Esophagus (tissue), 2 donors: ENCODE results near the gene REST. TPM values are rescaled to one million over a fixed set of nuclear protein-coding genes. Genes with fewer than 3 reads are reported as not detected.

ENCODE experiments used
- H3K27ac ChIP-seq, 2 donors: one replicate each; pipeline ENCODE4 v1.5.1; 2013; ENCODE audit warnings: low read depth in 2 of 2, mild to moderate bottlenecking in 2 of 2, inconsistent platforms in 1 of 2, low read length in 1 of 2, moderate library complexity in 1 of 2
- H3K27me3 ChIP-seq, 2 donors: one replicate each; pipeline ENCODE4 v1.6.1; 2013; ENCODE audit warnings: low read length in 2 of 2, control low read depth in 1 of 2, mild to moderate bottlenecking in 1 of 2; ENCODE audit not compliant: insufficient read depth in 2 of 2, control insufficient read depth in 1 of 2
- H3K36me3 ChIP-seq, 2 donors: one replicate each; pipeline ENCODE4 v1.6.1; 2013; ENCODE audit warnings: low read length in 1 of 2; ENCODE audit not compliant: control insufficient read depth in 2 of 2, insufficient read depth in 2 of 2
- H3K4me1 ChIP-seq, 2 donors: one replicate each; pipeline ENCODE4 v1.6.1; 2013; ENCODE audit warnings: low read length in 1 of 2; ENCODE audit not compliant: control insufficient read depth in 2 of 2, insufficient read depth in 2 of 2
- H3K4me3 ChIP-seq, 2 donors: one replicate each; pipeline ENCODE4 v1.5.1; 2013; ENCODE audit warnings: low read length in 2 of 2, mild to moderate bottlenecking in 2 of 2, low read depth in 1 of 2, moderate library complexity in 1 of 2
- H3K9me3 ChIP-seq, 2 donors: one replicate each; pipeline ENCODE4 v1.6.1; 2013; ENCODE audit warnings: mild to moderate bottlenecking in 2 of 2, low read depth in 1 of 2, low read length in 1 of 2, moderate library complexity in 1 of 2; ENCODE audit not compliant: control insufficient read depth in 2 of 2, insufficient read depth in 1 of 2
- WGBS, 2 donors: extraction: QIAGEN DNeasy Blood & Tissue Kit; methylation state at CpG; one replicate each; pipeline ENCODE4 v1.1.7; 2013; 5-methylcytosine and 5-hydroxymethylcytosine counted together
- polyA plus RNA-seq, 2 donors: library from polyadenylated mRNA; stranded (reverse); fragments of 200-250 nt; gene quantifications; one replicate each; pipeline ENCODE4 v1.2.3, GENCODE V29; 2013
- donor health status: healthy with polysubstance abuse.
- donor health status: Bipolar disorder and iron deficiency.

REST gene
- polyA plus RNA-seq, 2 donors, result 4.2 to 4.9 TPM

- no peaks in the 10 kb centered on the region for H3K4me1 ChIP-seq
- WGBS, 2 donors, result 68 to 70% methylated on average over 4 of the region's 4 CpGs
- H3K4me3 ChIP-seq, result no peak overlapping the region
- H3K36me3 ChIP-seq, result peaks cover 0 to 3% of the 10 kb centered on the region in 2 donors
- no peaks in the 10 kb centered on the region for H3K9me3 ChIP-seq
- H3K27ac ChIP-seq, result no peak overlapping the region
- no peaks in the 10 kb centered on the region for H3K27me3 ChIP-seq
Measured at GRCh38 chr4:56981795-56982201, 74.1 kb downstream of the REST start.

DNA sequence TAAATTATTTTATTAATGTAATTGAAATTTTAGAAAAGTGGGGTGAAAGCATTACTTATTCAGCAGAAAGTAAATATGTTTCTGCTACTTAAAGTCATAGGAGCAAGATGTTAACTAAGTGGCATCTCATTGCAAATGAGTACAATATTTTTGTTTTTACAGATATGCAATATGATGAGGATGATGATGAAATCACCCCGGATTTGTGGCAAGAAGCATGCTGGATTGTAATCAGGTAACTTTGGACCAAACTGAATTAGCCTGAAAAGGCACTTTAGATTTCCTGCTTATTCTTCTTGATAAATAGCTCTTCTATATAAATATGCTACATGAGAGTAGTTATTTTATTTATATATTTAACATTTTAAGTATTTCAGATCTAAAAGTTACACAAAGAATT lies 78.5 kb downstream of the REST start:
- peaks cover 3 to 10% of the 10 kb centered on the region in 2 donors for H3K36me3 ChIP-seq
- WGBS, 2 donors, result 88 to 89% methylated on average over 1 of the region's 1 CpG

DNA sequence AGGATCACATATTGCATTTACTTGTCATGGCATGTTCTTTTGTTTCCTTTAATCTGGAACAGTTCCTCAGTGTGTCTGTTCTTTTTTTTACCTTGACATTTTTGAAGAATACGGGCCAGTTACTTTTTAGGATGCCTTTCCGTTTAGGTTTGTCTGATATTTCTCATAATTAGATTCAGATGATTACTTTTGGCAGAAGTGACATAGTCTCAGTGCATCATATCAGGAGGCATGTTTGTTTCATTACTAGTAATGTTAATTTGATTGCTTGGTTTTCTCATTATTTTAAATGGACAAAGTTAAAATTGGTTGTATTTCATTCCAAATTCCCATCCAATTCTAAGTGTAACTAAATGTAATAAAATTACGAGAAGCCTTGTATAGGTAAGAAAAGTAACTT lies 79.3 kb downstream of the REST start:
- H3K27me3 ChIP-seq, result no peaks in the 10 kb centered on the region
- 89 to 93% methylated on average over 3 of the region's 3 CpGs for WGBS, 2 donors
- H3K27ac ChIP-seq, result no peak overlapping the region
- no peaks in the 10 kb centered on the region for H3K9me3 ChIP-seq
- peaks cover 3 to 12% of the 10 kb centered on the region in 2 donors for H3K36me3 ChIP-seq
- no peak overlapping the region for H3K4me3 ChIP-seq
- H3K4me1 ChIP-seq, result no peaks in the 10 kb centered on the region

More for the DNA sequence above, 78.5 kb downstream of the REST start:
- Histone ChIP-seq H3K4me3 (no peak overlapping the region), H3K9me3 (no peaks in the 10 kb centered on the region), H3K27ac (no peak overlapping the region), H3K4me1 (no peaks in the 10 kb centered on the region), H3K27me3 (no peaks in the 10 kb centered on the region)

GRCh38 chr4:56990109-56990905 lies 82.6 kb downstream of the REST start:
- H3K27me3 ChIP-seq, result no peaks in the 10 kb centered on the region
- peaks cover 3 to 12% of the 10 kb centered on the region in 2 donors for H3K36me3 ChIP-seq
- no peaks in the 10 kb centered on the region for H3K4me1 ChIP-seq
- 88 to 91% methylated on average over 6 of the region's 6 CpGs for WGBS, 2 donors
- H3K27ac ChIP-seq, result no peak overlapping the region
- H3K9me3 ChIP-seq, result no peaks in the 10 kb centered on the region
- H3K4me3 ChIP-seq, result no peak overlapping the region

DNA sequence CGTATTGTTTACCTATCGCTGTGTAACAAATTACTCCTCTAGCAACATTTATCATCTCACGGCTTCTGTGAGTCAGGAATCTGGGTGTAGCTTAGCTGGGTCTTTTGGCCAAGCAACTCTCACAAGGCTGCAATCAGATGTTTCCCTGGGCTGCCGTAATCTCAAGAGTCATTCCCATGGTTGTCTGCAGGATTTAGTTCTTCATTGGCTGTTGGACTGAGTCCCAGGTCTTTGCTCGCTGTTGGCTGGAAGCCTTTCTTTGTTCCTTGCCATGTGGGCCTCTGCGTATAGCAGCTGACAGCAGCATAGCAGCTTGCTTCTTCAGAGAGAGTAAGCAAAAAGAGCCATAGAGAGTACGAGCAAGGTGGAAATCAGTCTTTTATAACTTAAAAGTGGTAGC lies 87.8 kb downstream of the REST start:
- whole genome bisulfite sequencing, 2 donors, result 30 to 31% methylated on average over 7 of the region's 7 CpGs
- peaks cover 2 to 7% of the 10 kb centered on the region in 2 donors for H3K36me3 ChIP-seq
- no peaks in the 10 kb centered on the region for H3K27me3 ChIP-seq
- no peaks in the 10 kb centered on the region for H3K4me1 ChIP-seq
- H3K9me3 ChIP-seq, result no peaks in the 10 kb centered on the region
- H3K27ac ChIP-seq, result no peak overlapping the region
- H3K4me3 ChIP-seq, result no peak overlapping the region

GRCh38 chr4:56999751-57000150 lies 92.1 kb downstream of the REST start:
- H3K36me3 ChIP-seq, result peaks cover 0 to 7% of the 10 kb centered on the region in 2 donors
- no peaks in the 10 kb centered on the region for H3K4me1 ChIP-seq
- H3K9me3 ChIP-seq, result no peaks in the 10 kb centered on the region
- 92 to 97% methylated on average over 1 of the region's 1 CpG for WGBS, 2 donors
- no peaks in the 10 kb centered on the region for H3K27me3 ChIP-seq
- no peak overlapping the region for H3K4me3 ChIP-seq
- no peak overlapping the region for H3K27ac ChIP-seq

DNA sequence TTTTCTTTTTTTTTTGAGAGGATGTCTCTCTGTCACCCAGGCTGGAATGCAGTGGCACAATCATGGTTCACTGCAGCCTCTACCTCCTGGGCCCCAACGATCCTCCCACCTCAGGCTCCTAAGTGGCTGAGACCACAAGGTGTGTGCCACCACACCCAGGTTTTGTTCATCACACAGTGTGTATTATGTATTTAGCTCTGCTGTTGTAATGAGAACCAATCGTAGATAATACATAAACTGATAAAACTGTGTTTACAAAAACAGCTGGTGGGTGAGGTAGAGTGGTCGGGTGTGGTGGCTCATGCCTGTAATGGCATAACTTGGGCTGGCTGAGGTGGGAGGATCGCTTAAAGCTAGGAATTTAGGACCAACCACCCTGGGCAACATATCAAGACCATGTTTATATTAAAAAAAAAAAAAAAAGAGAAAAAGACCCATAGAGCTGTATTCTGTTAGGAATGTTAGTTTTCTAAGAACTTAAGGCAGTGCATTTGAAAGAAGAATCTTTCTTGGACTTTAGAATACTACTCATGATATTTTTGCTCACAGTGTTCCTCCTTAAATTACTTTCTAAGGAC lies 105.9 kb downstream of the REST start:
- no peaks in the 10 kb centered on the region for H3K4me1 ChIP-seq
- 68 to 74% methylated on average over 4 of the region's 4 CpGs for WGBS, 2 donors
- no peaks in the 10 kb centered on the region for H3K9me3 ChIP-seq
- H3K36me3 ChIP-seq, result peaks cover 5 to 8% of the 10 kb centered on the region in 2 donors
- H3K27ac ChIP-seq, result no peak overlapping the region
- no peak overlapping the region for H3K4me3 ChIP-seq
- no peaks in the 10 kb centered on the region for H3K27me3 ChIP-seq

Other genes with a start within 250 kb of the REST start
- 1,000 to 10,000 TPM in 1 of 2 donors, 100 to 1,000 TPM in 1; 649 to 1,386 TPM for gene HOPX, start 226.6 kb upstream of the REST start, polyA plus RNA-seq
- gene SPINK2, start 86.2 kb upstream of the REST start, polyA plus RNA-seq, result under 1 TPM; 0.32 to 0.41 TPM
- 10 to 100 TPM in 1 of 2 donors, 1 to 10 TPM in 1; 3.4 to 11.0 TPM for gene NOA1, start 69.7 kb downstream of the REST start, polyA plus RNA-seq
- 10 to 100 TPM; 14.5 to 28.6 TPM for gene POLR2B, start 71.0 kb downstream of the REST start, polyA plus RNA-seq
- 10 to 100 TPM; 27.6 to 80.7 TPM for gene IGFBP7, start 202.5 kb downstream of the REST start, polyA plus RNA-seq